Erythroblast (primary cell): ENCODE data around the gene KRT74.

Experiments used
- GATA1 ChIP-seq: IDR thresholded peaks from 2 replicates; pipeline ENCODE4 v1.6.1; 2011; ENCODE audit warnings: low read depth, mild to moderate bottlenecking, control low read depth, low read length, moderate library complexity
- POLR2A ChIP-seq: IDR thresholded peaks from 2 replicates; pipeline ENCODE4 v1.6.1; 2011; ENCODE audit warnings: mild to moderate bottlenecking, low read length

- no peak for TF ChIP-seq POLR2A
- no peak for TF ChIP-seq GATA1
These were observed 49.3 kb downstream of the KRT74 start for GRCh38 chr12:52524241-52524897.
